Activated CD4-positive, alpha-beta T cell treated with anti-CD3 and anti-CD28 coated beads, Interleukin-10, Interleukin-2, amounts not matched to agents 100 ng/mL and 50 ng/mL, durations not matched to agents 16 hours and 8 hours (primary cell): Measurements from ENCODE around the gene FGF9.

Experiments used
- DNase-seq: peaks from one replicate; pipeline ENCODE4 v3.0.0-alpha.2; 2020

Gene FGF9

GRCh38 chr13:21675095-21675991 lies 4.5 kb downstream of the FGF9 start:
- peak; percentile 35 for DNase-seq

- DNase-seq = peak; percentile 23
These were observed 5.7 kb downstream of the FGF9 start for GRCh38 chr13:21676611-21677021.

DNA sequence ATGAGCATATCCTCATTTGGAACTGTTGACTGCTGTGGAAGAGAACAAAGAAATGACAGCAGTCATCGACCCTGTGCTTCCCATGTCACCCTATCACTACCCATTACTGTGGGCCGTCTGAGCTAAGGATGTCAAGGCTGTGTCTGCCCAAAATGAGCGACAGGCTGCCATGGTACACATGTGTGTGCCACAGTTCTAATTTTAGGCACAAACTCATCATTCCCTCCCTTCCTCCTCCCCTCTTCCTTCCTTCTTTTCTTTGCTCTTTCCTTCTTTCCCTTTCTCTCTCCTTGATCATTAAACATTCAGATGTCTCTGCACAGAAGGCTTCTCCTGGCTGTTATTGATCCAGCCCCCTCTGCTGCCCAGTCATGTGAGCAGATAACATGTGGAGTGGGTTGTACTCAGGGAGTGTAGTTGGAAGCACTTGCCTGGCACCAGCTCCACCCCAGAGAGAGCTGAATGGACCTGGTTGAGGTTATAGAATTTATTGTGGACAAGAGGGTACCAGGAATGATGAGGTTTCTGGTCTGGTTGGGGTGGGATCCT lies 6.3 kb downstream of the FGF9 start:
- DNase-seq = no peak

DNA sequence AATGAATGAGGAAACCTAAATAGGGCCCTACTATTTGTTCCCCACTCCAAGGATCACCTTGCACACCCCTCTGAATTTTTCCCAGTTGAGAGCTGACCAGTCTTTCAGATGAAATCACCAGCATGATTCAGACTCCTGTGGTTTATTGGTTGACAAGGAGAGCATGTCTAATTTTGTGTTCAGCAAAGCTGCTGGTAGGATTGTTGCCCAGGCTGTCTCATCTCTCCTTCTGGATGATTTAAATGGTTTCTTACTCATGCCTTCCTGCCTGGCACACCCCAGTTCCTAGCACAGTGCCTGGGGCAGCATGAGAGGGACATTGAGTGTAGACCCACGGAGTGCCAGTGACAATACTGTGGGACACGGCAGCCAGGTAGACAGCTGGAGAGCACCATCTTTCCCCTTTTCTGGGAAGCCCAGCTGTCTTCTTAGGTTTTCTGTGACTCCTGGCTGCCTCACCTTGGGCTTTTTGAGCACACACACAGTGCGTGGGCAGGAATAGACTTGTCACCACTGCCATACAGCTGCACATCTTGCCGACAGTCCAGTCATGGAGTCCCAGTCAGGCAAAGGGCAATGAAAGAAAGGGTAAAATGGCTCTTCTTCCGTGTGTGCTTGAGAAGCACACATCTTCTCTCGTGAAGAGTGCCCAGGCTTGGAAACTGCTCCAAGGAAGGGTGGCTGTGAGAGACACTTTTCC lies 12.3 kb downstream of the FGF9 start:
- DNase-seq = no peak

- no peak for DNase-seq
These were observed 13.7 kb downstream of the FGF9 start for GRCh38 chr13:21684576-21684975.

GRCh38 chr13:21685485-21686064 lies 14.7 kb downstream of the FGF9 start:
- no peak for DNase-seq

DNA sequence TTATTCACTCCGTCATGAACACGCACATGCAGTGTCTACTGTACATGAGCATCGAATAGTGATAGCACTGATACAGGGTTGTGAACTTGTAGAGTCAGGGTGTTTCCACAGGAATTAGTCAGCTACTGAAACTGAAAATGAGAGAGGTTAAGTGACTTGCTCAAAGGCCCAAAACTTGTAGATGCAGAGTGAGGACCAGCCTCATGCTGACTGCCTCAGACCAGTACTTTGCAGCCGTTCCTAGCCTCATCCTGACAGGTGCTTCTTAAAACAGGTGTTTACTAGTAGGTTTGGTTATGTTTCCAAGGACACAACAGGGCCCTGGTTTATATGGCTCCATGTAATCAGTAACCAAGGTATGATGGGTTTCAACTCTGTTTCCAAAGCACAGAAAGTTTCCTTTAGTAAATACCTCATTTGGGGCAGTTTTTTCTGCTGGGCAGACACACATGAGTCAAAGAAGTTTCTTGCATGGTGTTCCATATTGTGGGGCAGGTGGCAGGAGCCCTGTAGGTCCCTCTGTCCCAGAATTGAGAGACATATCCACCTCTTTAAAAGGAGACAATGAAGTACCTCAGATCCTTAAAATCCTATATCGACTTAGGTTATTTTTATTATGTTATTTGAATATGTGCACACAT lies 16.0 kb downstream of the FGF9 start:
- peak; percentile 73 for DNase-seq

GRCh38 chr13:21688056-21688455 lies 17.2 kb downstream of the FGF9 start:
- no peak for DNase-seq

GRCh38 chr13:21689097-21689496 lies 18.2 kb downstream of the FGF9 start:
- DNase-seq = no peak

- no peak for DNase-seq
These were observed 20.1 kb downstream of the FGF9 start for GRCh38 chr13:21690955-21691354.

DNA sequence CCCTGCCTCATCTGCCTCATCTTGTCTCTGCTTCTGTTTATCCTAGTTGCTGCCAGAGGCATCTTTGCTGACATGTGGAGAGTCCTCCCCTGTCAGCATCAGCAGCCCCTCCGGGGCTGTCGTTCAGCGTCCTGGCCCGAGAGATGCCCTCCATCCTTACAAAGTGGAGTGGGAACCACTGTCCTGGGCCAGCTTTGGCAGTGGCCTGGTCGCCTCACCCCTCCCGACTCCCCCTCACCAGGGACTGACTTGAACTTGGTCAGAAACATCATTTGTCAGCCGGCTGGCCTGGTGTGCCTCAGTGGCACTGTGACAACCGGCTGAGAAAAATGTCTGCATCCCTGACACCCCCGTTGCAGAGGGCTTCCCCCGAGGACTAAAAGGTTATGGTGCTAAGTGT lies 20.6 kb downstream of the FGF9 start:
- no peak for DNase-seq

DNA sequence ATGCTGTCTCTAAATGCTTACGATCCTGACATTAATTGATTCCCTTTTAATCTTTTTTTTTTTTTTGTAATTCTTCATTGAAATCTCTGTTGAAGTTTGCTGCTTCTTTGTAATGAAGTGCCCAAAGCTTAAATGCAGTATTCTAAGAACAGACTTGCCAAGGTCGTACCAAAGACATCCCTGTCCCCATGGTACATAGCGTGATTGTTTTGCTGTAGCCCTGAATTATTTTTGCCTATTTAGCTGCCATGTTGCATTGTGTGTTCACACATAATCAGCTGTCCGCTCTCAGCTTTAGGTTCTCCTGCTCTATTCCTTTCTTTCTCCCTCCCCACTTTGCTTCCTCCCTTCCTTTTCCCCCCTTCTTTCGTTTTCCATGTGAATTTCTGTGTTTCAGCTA lies 21.1 kb downstream of the FGF9 start:
- DNase-seq = no peak

- no peak for DNase-seq
These were observed 24.0 kb downstream of the FGF9 start for GRCh38 chr13:21694831-21695230.

DNA sequence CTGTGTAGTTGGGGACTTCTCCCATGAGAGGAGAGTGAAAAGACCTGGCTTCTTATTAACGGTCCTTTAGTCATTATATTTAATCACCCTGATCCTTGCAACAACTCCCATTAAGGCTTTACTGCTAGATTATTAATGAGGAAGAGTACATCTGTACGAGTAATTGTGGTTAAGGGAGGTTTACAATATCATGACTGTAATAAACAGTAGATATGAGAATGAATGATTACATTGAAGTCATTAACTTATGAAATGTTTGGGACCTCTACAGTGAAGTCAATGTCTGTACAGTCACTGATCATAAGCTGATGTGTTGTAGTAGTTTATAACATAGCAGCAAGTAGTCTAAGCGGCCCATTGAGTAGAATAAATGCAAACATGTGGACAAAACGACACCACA lies 24.7 kb downstream of the FGF9 start:
- DNase-seq = no peak

- DNase-seq = no peak
These were observed 26.1 kb downstream of the FGF9 start for GRCh38 chr13:21696865-21697448.

DNA sequence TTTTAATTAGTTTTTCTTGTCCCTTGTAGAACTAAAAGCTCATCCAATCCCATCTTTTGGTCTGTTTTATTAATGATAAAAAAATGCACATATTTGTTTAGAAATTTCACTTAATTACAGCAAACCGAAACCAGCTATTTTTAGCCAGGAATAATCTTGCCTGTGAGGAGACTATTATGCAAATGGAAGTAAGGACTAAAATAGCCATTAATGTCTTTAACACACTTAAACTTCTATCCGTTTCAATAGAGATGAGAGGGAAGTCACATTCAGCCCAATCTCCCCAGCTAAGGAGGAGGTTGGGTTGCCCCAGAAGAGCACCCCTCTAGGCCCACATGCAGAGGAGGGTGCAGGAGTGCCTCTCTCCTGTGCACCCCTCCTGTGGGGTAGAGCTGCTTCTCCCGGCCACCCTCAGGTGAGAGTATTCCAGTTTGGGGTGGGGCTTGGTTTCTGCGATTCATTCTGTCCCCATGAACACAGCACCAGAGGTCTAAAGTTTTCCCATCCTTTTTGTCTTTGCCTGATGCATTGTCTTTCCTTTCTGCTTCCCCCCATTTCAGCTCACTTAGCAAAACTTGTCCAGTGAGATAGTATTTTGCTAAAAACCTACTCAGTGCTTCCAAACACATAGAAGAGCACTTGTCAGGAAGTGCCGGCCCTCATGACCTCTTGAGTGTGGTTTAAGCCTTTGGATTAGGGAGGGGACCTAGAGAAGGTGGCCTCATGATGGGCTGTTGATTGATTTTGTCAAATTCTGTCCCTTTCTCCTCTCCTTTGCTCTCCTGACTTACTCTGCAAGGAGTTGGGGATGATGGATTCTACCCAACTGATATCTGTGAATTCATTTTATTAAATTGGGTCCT lies 28.2 kb downstream of the FGF9 start:
- DNase-seq = no peak

DNA sequence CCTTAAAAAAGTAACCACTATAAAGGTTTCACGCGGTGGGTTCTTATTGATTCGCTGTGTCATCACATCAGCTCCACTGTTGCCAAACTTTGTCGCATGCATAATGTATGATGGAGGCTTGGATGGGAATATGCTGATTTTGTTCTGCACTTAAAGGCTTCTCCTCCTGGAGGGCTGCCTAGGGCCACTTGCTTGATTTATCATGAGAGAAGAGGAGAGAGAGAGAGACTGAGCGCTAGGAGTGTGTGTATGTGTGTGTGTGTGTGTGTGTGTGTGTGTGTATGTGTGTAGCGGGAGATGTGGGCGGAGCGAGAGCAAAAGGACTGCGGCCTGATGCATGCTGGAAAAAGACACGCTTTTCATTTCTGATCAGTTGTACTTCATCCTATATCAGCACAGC lies 30.6 kb downstream of the FGF9 start:
- no peak for DNase-seq

DNA sequence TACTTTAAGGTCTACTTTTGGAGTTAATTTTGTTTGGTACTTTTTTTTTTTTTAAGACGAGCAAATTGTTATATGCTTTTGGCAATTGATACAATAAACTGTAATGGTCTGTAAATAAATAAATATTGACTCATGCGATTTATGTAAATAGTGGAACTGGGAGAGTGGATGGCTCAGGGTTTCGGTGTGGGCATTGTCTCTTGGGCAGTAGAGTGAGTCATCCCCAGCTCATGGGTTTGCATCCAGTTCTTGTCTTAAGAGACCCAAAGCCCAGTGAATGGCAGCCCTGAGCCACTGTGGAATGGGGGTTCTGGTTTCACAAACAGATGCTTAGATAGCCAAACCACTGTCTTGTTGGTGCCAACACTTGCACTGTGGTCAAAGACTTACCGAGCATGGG lies 33.0 kb downstream of the FGF9 start:
- DNase-seq = no peak

DNA sequence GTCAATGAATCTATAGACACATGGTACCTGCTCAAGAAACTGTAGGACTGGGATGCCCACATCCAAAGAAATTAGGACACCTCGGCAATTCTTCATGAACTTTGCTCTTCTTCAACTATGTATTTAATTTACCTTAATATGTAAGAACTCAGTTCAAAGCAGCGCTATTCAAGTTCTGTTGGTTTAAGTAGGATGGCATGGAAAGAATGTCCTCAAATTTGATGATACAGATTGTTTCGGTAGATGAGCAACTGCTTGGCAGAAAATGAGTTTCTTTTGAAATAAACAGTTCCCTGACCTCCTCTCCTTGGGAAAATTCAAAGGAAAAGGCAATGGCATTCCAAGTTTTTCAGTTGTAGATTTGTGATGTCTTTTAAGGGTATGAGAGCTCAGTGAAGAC lies 36.7 kb downstream of the FGF9 start:
- DNase-seq = no peak

GRCh38 chr13:21709697-21710096 lies 38.8 kb downstream of the FGF9 start:
- no peak for DNase-seq

- DNase-seq = no peak
These were observed 39.3 kb downstream of the FGF9 start for GRCh38 chr13:21710163-21710562.

DNA sequence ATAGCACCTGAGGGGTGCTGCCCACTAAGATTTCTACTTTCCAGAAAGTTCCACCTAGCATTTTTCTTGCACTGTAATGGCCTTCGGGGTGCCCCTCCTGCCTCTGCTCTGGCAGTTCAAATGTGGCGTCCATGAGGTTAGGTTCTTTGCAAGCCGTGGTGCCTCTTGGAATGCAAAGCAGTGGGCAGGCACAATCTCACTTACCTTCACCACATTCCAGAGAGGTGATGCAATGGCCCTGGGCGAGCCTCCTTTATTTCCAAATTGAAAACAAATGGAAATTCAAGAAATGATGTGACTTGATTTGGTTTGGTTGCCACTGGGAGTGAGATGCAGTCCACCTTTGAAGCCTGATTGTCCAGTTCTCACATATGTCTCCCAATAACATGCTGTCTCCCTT lies 46.9 kb downstream of the FGF9 start:
- no peak for DNase-seq
